Hindlimb muscle (tissue), 1 donor: ENCODE results near the gene PIGA. TPM values are rescaled to one million over a fixed set of nuclear protein-coding genes. Genes with fewer than 3 reads are reported as not detected.
"Not testable (repeated sequence)": the region's sequence is repeated elsewhere in the genome, so short reads cannot be mapped to it uniquely, and the experiment has no call there.

Experiments used
- DNase-seq: peaks from one replicate; pipeline ENCODE4 v3.0.0-alpha.2; 2013
- polyA plus RNA-seq: library from polyadenylated mRNA; unstranded; fragments of 120-200 nt; gene quantifications from one replicate; pipeline ENCODE4 v1.2.1, GENCODE V29; 2013; ENCODE audit not compliant: insufficient read length

Gene PIGA
- polyA plus RNA-seq, 1 donor = 6.5 TPM

- no peak for DNase-seq
Observed at GRCh38 chrX:15319075-15319474, 16.2 kb downstream of the PIGA start.

- no peak for DNase-seq
Observed at GRCh38 chrX:15315509-15315908, 19.8 kb downstream of the PIGA start, which contains the start of gene ASB11. ASB11 (minus strand) TSS chrX:15315640; CDS start chrX:15315605, 35 bp downstream.

GRCh38 chrX:15314472-15314871 lies 20.9 kb downstream of the PIGA start:
- no peak for DNase-seq

GRCh38 chrX:15311119-15311518 lies 24.2 kb downstream of the PIGA start:
- DNase-seq = no peak

- DNase-seq = peak; percentile 68
Observed at GRCh38 chrX:15310117-15310516, 25.2 kb downstream of the PIGA start.

- not testable (repeated sequence) for DNase-seq
Observed at GRCh38 chrX:15305899-15306298, 29.4 kb downstream of the PIGA start.

- no peak for DNase-seq
Observed at GRCh38 chrX:15301924-15302323, 33.4 kb downstream of the PIGA start.

- peak; percentile 11 for DNase-seq
Observed at GRCh38 chrX:15299941-15300851, 35.1 kb downstream of the PIGA start.

GRCh38 chrX:15298780-15299179 lies 36.5 kb downstream of the PIGA start:
- no peak for DNase-seq

- DNase-seq = no peak
Observed at GRCh38 chrX:15298201-15298600, 37.1 kb downstream of the PIGA start.

- no peak for DNase-seq
Observed at GRCh38 chrX:15293451-15293850, 41.9 kb downstream of the PIGA start.

GRCh38 chrX:15292861-15293260 lies 42.5 kb downstream of the PIGA start:
- no peak for DNase-seq

GRCh38 chrX:15277604-15278003 lies 57.7 kb downstream of the PIGA start:
- no peak for DNase-seq

- no peak for DNase-seq
Observed at GRCh38 chrX:15274946-15275345, 60.4 kb downstream of the PIGA start.

GRCh38 chrX:15273275-15273674 lies 62.0 kb downstream of the PIGA start:
- DNase-seq = not testable (repeated sequence)

GRCh38 chrX:15271757-15272156 lies 63.6 kb downstream of the PIGA start:
- DNase-seq = no peak

GRCh38 chrX:15269618-15270521 lies 65.5 kb downstream of the PIGA start, which contains the start of gene ASB9:
ASB9 (minus strand) TSS chrX:15270083; CDS start chrX:15269874, 209 bp downstream.
- peak; percentile 14 for DNase-seq

Other genes starting within 250 kb of the PIGA start
- 3.5 TPM for gene ASB9, start 65.4 kb downstream of the PIGA start, polyA plus RNA-seq
- 14.3 TPM for gene ASB11, start 19.9 kb downstream of the PIGA start, polyA plus RNA-seq
- gene VEGFD, start 48.9 kb upstream of the PIGA start, polyA plus RNA-seq = 1.5 TPM
- 3.2 TPM for gene PIR, start 157.8 kb upstream of the PIGA start, polyA plus RNA-seq
- 2.3 TPM for gene BMX, start 165.3 kb upstream of the PIGA start, polyA plus RNA-seq